Mammary epithelial cell (primary cell): ENCODE results near the gene TLE7.

Source experiments
- EZH2 ChIP-seq: IDR thresholded peaks from 2 replicates; pipeline ENCODE4 v1.6.1; 2012; ENCODE audit warnings: low read length, inconsistent platforms, borderline replicate concordance
- TF ChIP-seq, protein P1 (sequence below), 2 donors: IDR thresholded peaks in 1 of 2; conservative IDR thresholded peaks in 1 of 2; 2 replicates each; pipeline ENCODE4 v1.5.1; 2011 to 2012; ENCODE audit warnings: inconsistent platforms in 2 of 2, low read length in 2 of 2, mild to moderate bottlenecking in 2 of 2, control low read depth in 1 of 2, low read depth in 1 of 2; ENCODE audit not compliant: insufficient read depth in 1 of 2; ENCODE audit errors: extremely low read depth in 1 of 2

DNA sequence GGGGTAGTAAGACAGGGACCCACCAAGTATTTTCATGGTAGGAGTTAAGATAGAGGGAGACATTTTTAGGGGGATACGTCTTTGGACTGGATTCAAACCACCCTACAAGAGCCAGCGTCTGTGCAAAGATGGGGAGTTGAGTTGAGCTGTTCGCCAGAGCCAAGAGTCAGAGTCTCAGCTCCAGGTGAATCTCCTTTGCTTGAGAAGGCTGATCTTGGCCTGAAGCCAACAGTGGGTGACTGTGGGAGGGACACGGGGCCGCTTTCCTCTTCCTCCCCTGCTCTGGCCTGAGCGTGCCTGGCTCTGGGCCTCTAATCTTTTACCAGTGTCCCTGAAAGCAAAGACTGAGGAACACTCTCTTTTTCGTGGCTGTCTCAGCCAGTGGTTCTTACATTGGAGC lies 5.4 kb downstream of the TLE7 start:
- TF ChIP-seq, protein P1, sequence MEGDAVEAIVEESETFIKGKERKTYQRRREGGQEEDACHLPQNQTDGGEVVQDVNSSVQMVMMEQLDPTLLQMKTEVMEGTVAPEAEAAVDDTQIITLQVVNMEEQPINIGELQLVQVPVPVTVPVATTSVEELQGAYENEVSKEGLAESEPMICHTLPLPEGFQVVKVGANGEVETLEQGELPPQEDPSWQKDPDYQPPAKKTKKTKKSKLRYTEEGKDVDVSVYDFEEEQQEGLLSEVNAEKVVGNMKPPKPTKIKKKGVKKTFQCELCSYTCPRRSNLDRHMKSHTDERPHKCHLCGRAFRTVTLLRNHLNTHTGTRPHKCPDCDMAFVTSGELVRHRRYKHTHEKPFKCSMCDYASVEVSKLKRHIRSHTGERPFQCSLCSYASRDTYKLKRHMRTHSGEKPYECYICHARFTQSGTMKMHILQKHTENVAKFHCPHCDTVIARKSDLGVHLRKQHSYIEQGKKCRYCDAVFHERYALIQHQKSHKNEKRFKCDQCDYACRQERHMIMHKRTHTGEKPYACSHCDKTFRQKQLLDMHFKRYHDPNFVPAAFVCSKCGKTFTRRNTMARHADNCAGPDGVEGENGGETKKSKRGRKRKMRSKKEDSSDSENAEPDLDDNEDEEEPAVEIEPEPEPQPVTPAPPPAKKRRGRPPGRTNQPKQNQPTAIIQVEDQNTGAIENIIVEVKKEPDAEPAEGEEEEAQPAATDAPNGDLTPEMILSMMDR (conservative IDR thresholded peaks at IDR 0.05 in 1 of 2, IDR thresholded peaks at IDR 0.05 in 1 of 2; ENCODE audit: extremely low read depth in 1 of 2, insufficient read depth in 1 of 2, low read depth in 1 of 2, low read length in 2 of 2), result no peak
- no peak for TF ChIP-seq EZH2
